BJ (cell line): Measurements from ENCODE around the gene FAM83B. TPM values are rescaled to one million over a fixed set of nuclear protein-coding genes. Genes with fewer than 3 reads are reported as not detected.
A peak's percentile ranks its signal among the peaks of the same experiment; 100 is the strongest.

Experiments
- CTCF ChIA-PET: fragments of 350-600 bp; formaldehyde crosslinking; extraction: SDS; loops from one replicate; lab custom pipeline; 2021; ENCODE audit warnings: antibody characterized with exemption, inconsistent platforms; lab: Yijun Ruan, JAX
- POLR2A ChIA-PET: fragments of 300-600 bp; sonication (Branson Sonifier 250); formaldehyde crosslinking; extraction: SDS; loops from one replicate; lab custom pipeline; 2021; ENCODE audit warnings: antibody characterized with exemption; lab: Charles Lee
- DNase-seq: peaks from one replicate; pipeline ENCODE4 v3.0.0-alpha.2; 2011; ENCODE audit warnings: low read depth
- H3K27me3 ChIP-seq: 2 replicates; pipeline ENCODE4 v1.6.0; 2011; ENCODE audit warnings: low read length; ENCODE audit not compliant: control insufficient read depth, insufficient read depth
- H3K36me3 ChIP-seq: 2 replicates; pipeline ENCODE4 v1.5.1; 2011; ENCODE audit warnings: low read length; ENCODE audit not compliant: control insufficient read depth, insufficient read depth
- H3K4me3 ChIP-seq: 2 replicates; pipeline ENCODE4 v1.5.1; 2011; ENCODE audit warnings: low read depth, mild to moderate bottlenecking, control low read depth, low read length
- polyA plus RNA-seq: library from polyadenylated mRNA; depleted of rRNA; stranded (reverse); fragments of >200 nt; gene quantifications from 2 replicates; pipeline ENCODE4 v1.2.3, GENCODE V29; 2011
- TF ChIP-seq, protein P1 (sequence below): IDR thresholded peaks from 2 replicates; pipeline ENCODE4 v1.5.1; 2011; ENCODE audit warnings: low read depth, mild to moderate bottlenecking, control low read depth, inconsistent platforms, low read length, moderate library complexity; ENCODE audit not compliant: insufficient read depth

The FAM83B gene
- polyA plus RNA-seq, 1 experiment = not detected

DNA sequence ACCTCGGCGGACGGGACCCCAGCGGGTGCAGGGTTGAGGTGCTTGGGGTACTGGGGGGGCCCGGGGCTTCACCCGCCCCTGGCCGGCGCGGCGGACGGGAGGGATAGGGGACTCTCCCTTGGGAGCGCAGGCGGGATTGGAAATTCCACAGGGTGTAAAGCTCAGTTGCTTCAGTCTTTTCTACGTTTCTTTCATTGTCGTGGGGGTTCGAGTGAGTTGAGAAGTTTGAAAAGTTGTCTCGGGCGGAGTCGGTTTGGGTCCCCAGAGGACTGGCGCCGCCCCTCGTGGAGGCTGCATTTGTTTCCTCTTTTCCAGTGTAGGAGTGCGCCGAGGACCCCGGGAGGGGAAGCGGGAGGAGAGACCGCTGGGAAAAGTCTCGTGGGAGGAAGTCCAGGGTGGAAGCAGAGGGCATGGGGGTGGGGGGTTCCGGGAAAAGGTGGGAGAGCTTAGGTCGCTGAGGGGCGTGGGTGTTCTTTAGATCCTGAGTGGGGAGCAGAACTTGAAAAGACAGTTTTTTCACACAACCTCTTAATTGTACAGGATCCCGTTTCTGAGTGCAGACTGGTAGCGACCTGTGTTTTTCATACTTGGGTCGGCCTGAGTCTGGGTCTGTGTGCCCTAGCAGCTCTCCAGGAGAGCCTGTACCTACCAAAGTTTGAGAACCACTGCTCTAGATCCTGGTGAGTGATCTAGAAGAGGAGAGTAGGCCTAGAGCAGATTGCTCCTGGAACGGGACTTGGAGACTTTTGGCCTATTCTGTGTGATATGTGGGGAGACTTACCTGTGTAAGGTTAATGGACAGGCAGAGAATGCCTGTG is 495 bp downstream of the FAM83B start:
- TF ChIP-seq, protein P1, sequence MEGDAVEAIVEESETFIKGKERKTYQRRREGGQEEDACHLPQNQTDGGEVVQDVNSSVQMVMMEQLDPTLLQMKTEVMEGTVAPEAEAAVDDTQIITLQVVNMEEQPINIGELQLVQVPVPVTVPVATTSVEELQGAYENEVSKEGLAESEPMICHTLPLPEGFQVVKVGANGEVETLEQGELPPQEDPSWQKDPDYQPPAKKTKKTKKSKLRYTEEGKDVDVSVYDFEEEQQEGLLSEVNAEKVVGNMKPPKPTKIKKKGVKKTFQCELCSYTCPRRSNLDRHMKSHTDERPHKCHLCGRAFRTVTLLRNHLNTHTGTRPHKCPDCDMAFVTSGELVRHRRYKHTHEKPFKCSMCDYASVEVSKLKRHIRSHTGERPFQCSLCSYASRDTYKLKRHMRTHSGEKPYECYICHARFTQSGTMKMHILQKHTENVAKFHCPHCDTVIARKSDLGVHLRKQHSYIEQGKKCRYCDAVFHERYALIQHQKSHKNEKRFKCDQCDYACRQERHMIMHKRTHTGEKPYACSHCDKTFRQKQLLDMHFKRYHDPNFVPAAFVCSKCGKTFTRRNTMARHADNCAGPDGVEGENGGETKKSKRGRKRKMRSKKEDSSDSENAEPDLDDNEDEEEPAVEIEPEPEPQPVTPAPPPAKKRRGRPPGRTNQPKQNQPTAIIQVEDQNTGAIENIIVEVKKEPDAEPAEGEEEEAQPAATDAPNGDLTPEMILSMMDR = no peak
- CTCF ChIA-PET = interaction anchor here (0.6 kb wide), 1 partner anchor 393 kb away, joined by 3 read pairs; no protein-coding TSS in a partner anchor
- POLR2A ChIA-PET = no interaction called here

DNA sequence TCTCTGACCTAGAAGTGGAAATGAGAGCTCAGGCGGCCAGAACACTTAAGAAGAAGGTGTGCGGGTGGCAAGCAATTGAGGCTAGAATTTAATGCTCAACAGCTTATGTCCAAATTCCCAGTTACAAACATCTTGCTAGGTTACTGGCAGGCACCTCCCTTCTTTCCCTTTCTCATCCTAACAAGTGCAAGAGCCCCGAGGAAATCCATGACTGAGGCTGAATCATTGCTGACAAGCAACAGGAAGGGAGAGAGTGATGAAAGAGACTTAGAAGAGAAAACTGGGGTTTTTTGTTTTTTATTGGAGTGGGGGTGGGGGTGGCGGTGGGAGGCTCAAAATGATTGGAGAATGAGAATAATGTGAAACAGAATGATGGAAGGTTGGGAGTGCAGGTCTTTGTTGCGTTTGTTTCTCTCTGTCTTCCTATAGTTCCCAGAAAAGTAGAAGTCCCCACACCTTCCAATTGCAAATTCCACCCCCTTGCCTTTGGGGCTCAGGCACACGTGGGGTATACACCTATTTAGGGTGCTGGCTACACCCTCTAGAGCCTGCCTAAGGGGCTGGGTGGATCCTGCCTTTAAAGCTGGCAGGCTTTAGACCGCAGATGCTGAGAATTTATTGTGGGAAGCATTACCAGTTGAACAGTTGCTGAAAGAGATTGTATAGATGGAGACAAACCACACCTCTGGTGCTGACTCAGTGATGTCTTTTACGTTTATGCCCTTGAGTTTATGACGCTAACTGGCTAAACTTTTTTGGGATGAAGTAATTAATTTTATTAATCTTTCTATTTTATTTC is 1.4 kb downstream of the FAM83B start:
- peaks cover 5% of the 10 kb centered on the region for H3K27me3 ChIP-seq
- ChIA-PET POLR2A (no interaction called here), CTCF (no interaction called here)
- no peaks in the 10 kb centered on the region for H3K36me3 ChIP-seq
- no peak overlapping the region for H3K4me3 ChIP-seq
- TF ChIP-seq, protein P1 = no peak
- peak; percentile 6 for DNase-seq

More for the DNA sequence above, 495 bp downstream of the FAM83B start:
- no peak for DNase-seq
- Histone ChIP-seq H3K27me3 (peaks cover 5% of the 10 kb centered on the region), H3K4me3 (peak overlapping the region; percentile 49), H3K36me3 (no peaks in the 10 kb centered on the region)

DNA sequence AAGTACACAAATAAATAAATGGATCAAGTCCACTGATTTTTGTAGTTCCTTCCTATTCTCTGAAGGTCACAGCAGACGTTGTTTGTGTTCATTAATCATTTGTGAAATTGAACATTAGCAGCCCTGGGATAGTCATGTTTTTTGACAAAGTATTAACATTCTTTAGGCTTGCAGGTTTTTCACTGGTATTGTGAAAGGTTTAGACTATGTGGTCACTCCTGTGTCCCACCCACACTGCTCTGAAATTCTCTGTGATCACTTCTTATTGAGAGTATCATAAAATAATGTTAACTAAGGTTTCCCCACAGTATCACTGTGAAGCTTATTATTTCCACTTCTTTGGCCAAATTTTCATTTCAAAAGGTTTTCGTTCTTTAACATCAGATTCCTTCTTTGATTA is 3.5 kb downstream of the FAM83B start:
- DNase-seq = no peak
- TF ChIP-seq, protein P1 = no peak
- Histone ChIP-seq H3K4me3 (no peak overlapping the region), H3K27me3 (peaks cover 5% of the 10 kb centered on the region), H3K36me3 (no peaks in the 10 kb centered on the region)
- ChIA-PET POLR2A (no interaction called here), CTCF (no interaction called here)

DNA sequence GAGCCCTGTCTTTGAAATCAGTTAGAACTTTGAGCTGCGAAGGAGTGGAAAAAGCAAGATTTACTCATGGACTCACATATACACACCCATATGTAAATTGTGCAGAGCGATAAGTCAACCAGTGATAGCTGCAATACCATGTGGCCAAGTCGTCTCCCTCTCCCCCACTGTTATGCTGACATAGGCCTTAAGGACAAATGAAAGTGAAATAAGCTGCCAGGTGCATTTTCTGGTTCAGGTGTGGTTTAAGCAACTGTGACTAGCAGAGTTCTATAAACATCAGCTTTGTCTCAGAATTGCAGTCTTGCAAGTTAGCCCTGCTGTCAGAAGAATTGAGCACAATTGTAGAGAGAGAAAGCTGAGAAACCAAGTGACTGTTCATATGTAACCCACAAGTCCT is 9.6 kb downstream of the FAM83B start:
- TF ChIP-seq, protein P1 = no peak
- no peak for DNase-seq
- Histone ChIP-seq H3K36me3 (no peaks in the 10 kb centered on the region), H3K4me3 (no peak overlapping the region), H3K27me3 (no peaks in the 10 kb centered on the region)
- ChIA-PET CTCF (no interaction called here), POLR2A (no interaction called here)

DNA sequence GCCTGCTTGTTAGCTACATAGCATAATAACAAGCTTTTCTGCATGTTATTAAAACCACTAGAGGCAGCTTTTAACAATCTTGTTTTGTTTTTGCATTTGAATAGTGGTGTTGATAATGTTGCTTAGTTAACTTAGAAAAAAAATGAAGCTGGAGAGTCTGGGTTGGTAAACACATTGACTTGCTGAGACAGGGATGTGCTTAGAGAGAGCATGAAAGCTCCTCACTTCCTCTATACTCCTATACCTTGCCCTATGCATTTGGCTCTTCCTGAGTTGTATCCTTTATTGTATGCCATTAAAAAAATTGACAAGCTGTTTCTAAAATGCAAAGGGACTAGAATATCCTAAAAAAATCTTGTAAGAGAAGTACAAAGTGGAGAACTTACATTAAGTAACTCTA is 13.6 kb downstream of the FAM83B start:
- no peaks in the 10 kb centered on the region for H3K27me3 ChIP-seq
- POLR2A ChIA-PET = no interaction called here
- no peak for DNase-seq
- TF ChIP-seq, protein P1 = no peak
- CTCF ChIA-PET = no interaction called here
- no peak overlapping the region for H3K4me3 ChIP-seq
- no peaks in the 10 kb centered on the region for H3K36me3 ChIP-seq
